GM11168 (cell line): ENCODE results near the gene KCNJ16.

ENCODE experiments used
- in situ Hi-C: fragments of 300-500 bp; cut with MboI; formaldehyde crosslinking; loops from one replicate; pipeline ENCODE4 v1.12.0; 2022; ENCODE audit warnings: low sequenced_read_pairs; ENCODE audit not compliant: unreplicated experiment

KCNJ16 gene

DNA sequence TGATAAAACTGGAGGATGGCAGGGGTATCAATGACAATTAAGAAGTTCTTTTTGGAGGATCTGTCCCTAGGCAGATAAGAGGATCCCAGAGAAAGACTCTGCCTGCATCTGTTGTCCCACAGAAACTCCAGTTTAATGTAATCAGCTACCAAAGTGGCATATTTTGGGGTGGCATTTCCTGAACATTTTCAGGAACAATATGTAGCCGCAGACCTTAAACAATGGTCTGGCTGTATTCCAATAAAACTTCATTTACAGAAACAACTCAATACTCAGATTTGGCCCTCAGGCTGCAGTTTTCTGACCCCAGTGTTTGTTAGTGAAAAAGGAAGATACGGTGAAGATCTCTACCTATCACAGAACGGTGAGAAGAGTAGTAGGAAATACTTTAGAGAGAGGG lies 46.1 kb downstream of the KCNJ16 start:
- in situ Hi-C loops = no loop called here

DNA sequence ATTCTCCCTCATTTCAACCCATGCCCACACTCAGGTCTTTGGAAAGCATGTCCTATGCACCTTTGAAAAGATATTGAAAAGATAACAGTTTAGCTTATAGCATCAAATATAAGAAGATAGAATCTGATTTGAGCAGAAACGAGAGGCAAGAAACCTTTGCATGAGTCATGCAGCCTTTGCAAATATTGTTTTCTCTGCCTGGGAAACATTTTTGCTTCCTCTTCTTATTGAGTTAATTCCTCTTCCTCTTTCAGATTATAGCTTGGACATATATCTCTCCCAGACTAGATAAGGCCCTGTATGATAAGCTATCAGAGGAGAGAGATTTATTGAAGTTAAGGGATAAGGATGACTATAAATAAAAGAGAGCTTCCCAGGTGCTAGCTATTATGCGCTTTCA lies 48.2 kb downstream of the KCNJ16 start:
- in situ Hi-C loops = no loop called here

DNA sequence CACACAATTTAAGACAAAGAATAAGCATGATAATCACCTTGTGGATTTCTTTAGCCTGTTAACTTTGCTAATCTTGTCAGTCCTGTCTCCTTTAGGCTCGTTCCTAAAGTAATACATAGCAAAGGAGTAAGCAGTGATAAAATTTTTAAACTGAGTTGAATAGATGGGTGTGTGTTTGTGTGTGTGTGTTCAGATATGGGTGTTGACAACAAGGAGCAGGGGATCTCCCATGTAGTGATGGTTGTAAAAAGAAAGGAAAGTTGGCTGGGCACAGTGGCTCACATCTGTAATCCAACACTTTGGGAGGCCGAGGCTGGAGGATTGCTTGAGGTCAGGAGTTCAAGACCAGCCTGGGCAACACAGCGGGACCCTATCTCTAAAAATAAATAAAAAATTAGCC lies 49.7 kb downstream of the KCNJ16 start:
- in situ Hi-C loops = no loop called here

DNA sequence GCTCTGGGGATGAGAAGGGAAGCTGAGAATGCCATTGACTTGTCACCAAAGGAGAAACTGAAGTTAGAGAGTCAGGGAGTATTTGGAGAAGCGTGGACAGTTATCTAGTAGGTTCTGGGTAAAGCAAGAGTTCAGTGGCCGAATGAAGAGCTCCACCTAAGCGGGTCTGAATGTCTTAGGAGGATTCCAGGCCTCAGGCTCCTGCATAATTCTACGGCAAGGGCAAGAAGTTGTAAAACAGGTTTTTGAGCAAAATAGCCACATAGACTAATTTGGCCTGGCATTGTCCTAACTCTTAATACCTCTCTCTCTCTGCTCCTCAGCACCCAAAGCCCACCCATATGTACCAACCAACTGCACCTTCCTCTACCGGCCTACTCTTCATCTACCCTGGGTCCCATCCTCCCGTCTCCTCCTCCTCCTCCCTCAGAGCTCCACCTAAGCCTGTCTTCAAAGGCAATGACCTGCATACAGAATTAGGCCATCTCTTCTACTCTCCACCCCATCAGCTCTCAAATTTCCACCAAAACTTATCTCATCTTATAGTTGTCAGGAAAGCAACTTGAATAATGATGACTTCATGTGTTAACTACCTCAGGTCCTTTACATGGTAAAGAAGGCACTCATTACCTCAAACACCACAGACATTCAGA lies 52.3 kb downstream of the KCNJ16 start:
- in situ Hi-C loops = no loop called here

GRCh38 chr17:70128727-70129238 lies 53.8 kb downstream of the KCNJ16 start:
- in situ Hi-C loops = no loop called here

- in situ Hi-C loops = no loop called here
These were observed 55.3 kb downstream of the KCNJ16 start for GRCh38 chr17:70130289-70130688.

DNA sequence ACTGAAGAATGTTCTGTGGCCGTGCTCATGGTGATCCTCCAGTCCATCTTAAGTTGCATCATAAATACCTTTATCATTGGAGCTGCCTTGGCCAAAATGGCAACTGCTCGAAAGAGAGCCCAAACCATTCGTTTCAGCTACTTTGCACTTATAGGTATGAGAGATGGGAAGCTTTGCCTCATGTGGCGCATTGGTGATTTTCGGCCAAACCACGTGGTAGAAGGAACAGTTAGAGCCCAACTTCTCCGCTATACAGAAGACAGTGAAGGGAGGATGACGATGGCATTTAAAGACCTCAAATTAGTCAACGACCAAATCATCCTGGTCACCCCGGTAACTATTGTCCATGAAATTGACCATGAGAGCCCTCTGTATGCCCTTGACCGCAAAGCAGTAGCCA lies 57.5 kb downstream of the KCNJ16 start:
- in situ Hi-C loops = no loop called here

DNA sequence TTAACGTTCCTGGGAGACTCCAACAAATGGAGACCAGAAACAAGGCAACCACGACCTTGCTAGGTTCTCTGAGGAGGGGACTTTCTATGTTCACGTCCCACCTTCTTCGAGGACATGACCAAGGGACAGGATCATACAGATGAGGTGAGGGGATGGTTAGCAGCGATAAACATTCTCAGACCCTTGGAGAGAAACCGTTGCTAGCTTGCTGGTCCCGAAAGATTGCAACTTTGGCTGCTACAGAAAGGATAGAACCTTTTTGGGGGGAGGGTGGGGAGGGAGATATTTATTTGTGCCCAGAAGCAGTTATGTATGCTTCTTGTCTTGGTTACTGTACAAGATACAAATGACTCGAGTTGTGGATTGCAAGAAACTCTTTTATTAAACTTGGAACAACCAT lies 59.0 kb downstream of the KCNJ16 start:
- in situ Hi-C loops = no loop called here

GRCh38 chr17:70134777-70135176 lies 59.8 kb downstream of the KCNJ16 start:
- in situ Hi-C loops = no loop called here

- in situ Hi-C loops = no loop called here
These were observed 61.1 kb downstream of the KCNJ16 start for GRCh38 chr17:70136131-70136530.

DNA sequence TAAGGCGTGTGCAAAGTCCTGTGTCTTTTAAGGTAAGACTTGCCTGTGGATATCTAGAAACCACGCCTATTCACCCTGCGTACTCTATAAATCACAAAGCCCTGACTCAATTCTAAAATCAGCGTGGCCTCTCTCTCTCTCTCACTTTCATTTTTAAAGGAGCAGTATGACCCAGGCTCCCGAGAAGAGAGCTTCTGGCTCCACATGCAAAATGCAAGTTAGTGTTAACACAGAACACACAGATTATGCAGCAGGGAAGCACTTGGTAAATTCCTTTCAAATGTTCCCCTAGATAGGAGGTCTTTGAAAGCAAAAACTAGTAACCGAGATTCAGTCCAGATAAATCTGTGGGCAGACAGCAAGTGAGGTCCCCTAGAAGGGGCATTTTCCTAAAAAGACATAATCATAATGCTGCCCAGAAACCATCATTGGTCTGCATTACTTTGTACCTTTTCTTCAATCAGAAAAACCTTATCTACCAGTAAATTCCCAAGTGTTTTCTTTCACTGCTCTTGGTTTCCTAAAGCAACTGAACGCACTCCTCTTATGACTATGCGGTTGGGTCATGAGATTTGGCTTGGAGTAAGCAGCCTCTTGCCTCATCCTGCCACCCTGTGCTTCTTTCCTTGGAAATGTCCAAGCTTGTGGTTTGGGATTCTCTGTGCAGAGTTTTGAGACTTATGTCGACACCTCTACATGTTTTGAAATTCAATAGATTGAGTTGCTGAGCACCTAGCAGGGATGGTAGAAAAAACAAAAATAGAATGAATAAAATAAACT lies 62.6 kb downstream of the KCNJ16 start:
- in situ Hi-C loops = no loop called here

DNA sequence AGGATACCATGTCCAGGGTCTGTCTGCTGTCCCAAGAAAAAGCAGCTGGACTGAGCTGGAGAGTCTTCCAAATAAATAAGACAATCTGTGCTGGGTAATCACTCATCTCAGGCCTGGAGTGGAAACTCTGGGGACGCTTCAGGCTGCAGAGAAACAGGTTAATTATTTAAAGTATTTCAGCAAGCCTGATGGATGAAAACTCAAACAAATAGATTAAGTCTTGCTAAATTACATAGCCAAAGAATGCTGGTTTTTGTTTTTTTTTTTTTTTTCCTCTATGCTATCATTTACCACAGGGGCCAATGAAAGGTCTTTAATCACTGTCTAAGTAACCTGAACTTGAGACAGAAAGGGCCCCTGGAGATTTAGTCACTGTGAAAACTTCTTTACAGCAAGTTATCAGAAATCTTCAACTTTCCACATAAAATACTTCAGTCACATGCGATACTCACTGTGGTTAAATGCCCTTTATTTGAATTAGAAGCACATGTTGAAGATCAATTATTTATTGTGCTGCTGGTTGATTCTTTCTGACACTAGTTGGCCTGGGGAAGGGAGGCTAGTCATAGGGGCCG lies 63.4 kb downstream of the KCNJ16 start:
- in situ Hi-C loops = no loop called here

- in situ Hi-C loops = no loop called here
These were observed 64.5 kb downstream of the KCNJ16 start for GRCh38 chr17:70139449-70139993.

DNA sequence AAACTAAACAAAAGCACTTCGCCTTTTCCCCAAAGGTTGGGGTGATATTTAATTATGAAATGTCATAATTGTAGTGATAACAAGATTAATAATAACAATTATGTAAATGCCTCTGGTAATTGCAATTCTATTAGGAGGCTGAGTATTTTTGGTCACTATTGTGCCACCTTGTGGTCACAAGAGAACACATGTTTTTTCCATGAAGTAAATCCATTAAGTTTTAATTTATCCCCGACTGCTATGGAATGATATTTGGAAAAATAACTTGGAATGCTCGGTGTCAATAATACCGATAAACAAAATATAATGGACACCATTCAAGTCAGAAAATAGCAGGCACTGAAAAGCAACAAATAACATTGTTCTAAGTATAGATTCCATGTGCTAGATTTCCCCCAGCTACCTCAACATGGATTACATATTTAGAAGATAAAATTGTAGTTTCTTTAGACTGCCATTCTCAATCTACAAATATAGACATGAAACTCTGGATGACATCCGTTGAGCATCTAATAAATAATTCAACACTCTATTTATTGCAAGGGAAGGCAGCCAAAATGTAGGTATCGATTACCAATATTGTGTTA lies 69.3 kb downstream of the KCNJ16 start:
- in situ Hi-C loops = loop anchor here (10.0 kb wide), 1 partner anchor 550 kb away; no protein-coding TSS in a partner anchor

DNA sequence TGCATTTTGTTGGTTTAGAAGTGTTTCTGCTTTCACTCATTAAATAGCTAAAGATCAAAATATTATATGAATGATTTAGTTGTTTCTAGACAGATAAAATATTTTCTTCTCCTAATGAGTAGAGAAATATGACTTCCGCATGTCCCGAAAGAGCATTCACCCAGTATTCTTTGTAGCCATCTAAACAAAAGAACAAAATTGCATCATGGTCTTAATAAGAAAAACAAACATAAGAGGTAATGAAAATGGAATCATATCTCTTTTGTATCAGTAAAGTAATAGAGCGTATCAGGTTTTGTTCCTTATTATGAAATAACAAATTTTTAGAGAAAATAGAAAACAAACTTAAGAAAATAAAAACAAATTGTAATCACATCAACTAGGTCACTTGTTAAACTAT lies 78.2 kb downstream of the KCNJ16 start:
- in situ Hi-C loops = no loop called here

GRCh38 chr17:70157151-70157550 lies 82.1 kb downstream of the KCNJ16 start:
- in situ Hi-C loops = no loop called here

GRCh38 chr17:70158180-70158579 lies 83.2 kb downstream of the KCNJ16 start:
- in situ Hi-C loops = no loop called here

GRCh38 chr17:70158591-70158990 lies 83.6 kb downstream of the KCNJ16 start:
- in situ Hi-C loops = no loop called here

DNA sequence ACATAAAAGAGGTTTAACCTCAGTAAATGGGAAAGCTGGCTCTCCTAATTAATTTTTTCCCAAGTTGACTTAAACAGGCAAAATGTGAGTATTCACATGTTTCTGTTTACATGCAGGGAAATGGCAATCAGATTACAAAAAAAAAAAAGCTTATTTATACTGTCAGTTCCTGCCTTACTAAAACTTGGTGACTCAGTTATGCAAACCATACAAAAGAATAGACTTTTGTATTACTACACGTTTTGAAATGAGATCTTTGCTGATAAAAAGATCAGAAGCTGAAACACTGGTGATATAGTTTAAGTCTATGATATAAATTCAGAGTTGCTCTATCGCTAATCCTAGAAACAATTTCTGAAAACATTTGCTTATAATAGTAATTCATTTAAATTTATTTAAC lies 85.0 kb downstream of the KCNJ16 start:
- in situ Hi-C loops = no loop called here

- in situ Hi-C loops = no loop called here
These were observed 86.5 kb downstream of the KCNJ16 start for GRCh38 chr17:70161519-70161918.

DNA sequence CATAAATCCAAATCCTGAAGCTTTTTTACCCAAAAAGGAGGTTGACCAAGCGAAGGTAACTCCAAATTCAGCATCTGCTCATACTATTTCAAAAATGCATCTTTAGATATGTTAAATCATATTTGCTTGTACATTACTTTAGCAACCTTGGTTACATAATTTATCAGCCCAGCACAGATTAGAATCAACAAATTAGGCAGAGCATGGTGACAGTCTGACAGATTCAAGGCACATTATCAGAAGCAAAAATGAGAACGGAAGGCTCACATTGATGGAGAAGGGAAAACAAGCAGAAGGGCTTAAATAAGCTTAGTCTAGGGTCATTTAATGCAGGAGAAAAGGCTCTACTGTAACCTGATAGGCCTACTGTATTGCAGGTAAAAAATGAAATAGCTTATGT lies 90.4 kb downstream of the KCNJ16 start:
- in situ Hi-C loops = no loop called here
